Hippocampal formation (tissue), 2 donors: ENCODE results near the gene DHODH.
A peak's percentile ranks its signal among the peaks of the same experiment; 100 is the strongest.

Source experiments
- DNase-seq, 2 donors: peaks; one replicate each; lab custom pipeline; 2025; lab: John Stamatoyannopoulos, UW

DHODH gene

DNA sequence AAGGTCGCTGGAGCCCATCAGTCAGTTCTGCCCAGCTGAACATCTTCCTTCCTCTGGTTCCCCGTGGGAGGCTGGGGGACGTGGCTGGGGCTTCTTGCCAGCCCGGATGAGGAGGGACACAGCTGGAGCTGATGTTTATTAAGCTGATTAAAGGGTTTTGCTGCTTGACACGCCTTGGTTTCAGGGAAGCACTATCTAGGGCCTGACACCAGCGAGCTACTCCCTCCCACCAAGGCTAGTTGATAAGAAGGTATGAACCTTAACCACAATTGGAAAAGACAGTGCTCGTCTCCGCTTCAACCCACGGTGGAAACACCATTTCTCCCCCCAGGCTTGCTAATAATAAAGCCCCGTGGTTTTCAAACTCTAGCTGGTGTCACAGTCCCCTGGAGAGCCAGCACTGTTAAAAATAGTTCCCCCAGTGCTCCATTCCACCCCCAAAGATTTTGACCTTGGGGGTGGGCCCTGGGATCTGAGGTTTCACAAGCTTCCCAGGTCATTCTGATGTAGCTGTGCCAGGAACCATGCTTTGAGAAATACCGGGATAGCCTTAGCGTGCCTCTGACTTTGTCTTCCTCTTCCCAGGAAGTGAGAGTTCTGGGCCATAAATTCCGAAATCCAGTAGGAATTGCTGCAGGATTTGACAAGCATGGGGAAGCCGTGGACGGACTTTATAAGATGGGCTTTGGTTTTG, 5.5 kb downstream of the DHODH start:
- DNase-seq: no peak

DNA sequence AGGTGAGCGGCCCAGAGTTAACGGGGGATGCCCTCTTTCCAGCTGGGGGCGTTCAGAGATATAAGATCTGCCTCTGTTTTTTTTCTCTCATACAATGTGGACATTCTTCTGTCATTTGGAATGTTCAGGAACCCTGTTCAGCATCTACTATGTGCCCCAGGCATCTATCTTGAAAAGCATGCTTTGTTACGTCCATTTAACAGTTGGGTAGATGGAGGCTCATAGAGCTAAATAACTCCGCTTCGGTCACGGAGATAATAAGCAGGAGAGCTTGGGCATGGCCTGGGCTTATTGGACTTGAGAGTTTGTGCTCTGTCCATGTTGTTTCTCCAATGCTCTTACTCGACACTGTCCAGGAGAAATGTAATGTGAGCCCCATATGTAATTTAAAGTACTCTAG, 6.1 kb downstream of the DHODH start:
- no peak for DNase-seq

DNA sequence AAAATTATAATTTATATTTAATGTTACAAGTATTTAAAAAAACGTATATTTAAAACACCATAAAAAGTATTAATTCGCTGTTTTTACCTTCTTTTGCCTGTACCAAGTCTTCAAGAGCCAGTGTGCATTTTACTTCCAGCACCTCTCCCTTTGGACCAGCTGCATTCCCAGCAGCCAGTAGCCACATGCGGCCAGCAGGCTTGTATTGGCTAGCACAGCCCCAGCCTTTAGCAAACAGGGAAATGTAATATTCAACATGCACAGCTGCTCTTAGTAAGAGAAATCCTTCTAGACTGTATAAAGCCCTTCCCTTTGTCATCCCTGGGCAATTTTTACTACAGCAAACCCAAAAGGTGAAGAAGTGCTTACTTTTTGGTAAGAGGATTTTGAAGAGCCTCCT, 6.6 kb downstream of the DHODH start:
- no peak for DNase-seq

DNA sequence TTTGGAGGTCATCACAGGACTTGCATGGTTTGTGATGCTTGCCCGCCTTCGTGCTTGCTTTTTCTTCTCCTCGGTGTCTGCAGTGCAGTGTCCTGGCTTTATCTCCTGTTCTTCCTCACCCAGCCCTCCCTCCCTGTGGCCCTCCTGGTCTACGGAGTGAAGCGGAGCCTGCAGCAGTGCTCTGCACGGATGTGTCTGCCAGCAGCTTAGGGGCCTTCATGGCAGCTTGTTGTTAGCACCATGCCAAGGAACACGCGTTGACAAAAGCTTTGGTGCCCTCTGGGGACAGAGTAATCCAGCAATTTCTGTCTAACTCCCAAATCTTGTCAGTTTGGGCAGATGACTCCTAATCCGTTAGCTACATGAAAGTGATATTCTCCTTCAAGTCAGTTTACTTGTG, 9.9 kb downstream of the DHODH start:
- DNase-seq: no peak

DNA sequence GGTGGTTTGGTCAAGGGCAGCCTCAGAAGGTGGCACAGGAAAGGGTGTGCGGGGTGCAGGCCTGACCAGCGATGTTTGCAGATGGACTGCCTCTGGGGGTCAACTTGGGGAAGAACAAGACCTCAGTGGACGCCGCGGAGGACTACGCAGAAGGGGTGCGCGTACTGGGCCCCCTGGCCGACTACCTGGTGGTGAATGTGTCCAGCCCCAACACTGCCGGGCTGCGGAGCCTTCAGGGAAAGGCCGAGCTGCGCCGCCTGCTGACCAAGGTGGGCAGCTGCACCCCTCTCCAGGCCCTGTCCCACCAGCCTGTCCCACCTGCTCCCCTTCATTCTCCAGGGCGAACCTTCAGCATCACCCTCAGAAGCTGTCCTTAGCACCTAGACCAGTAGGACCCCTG, 12.5 kb downstream of the DHODH start:
- DNase-seq: no peak

DNA sequence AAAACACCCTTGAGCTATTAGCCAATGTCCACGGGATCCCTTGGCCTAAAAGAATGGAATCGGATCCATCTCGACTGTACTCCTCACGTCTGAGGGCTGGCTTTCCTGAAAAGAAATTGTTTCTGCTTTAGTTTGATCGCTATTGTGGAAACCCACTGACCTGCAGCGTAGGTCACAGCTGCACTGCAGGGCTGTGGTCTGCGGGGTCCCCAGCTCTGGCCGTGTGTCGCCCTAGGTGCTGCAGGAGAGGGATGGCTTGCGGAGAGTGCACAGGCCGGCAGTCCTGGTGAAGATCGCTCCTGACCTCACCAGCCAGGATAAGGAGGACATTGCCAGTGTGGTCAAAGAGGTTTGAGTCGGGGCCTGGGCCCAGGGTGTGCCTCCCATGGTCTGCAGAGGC, 13.6 kb downstream of the DHODH start:
- DNase-seq: no peak

DNA sequence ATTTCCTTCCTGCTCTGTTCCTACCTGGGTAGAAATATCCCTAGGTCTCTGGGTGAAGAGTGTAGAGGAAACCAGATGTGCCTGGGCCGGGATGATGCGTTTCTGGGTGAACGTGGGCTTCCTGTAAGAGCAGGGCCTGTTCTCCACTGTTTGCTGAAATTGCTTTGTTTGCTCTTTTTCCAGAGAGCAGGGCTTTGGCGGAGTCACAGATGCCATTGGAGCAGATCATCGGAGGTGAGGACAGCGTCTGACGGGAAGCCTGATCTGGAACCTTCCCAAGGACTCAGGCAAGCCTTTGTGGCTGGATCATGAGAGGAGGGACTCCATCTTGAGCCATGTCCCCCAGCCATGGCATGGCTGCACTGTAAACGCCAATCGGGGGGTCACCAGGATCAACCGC, 15.4 kb downstream of the DHODH start:
- no peak for DNase-seq

DNA sequence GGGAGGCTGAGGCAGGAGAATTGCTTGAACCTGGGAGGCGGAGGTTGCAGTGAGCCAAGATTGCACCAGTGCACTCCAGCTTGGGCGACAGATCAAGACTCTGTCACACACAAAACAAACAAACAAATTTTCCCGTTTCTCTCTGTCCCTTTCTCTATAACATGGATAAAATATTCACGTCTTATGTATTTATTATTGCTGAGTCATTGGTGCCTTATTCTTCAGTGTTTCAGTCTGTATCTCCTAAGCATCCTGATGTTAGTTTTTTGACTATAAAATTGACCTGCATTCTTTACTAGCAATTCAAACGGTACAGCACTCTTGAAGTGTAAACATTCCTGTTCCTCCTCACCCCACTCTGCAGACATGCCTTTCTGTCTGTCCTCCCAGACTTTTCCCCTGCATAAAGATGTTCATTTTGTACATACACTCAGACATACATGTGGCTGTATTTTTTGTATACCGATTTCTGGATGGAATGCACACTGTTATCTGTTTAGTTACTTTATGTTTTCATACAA, 16.4 kb downstream of the DHODH start:
- DNase-seq: no peak

DNA sequence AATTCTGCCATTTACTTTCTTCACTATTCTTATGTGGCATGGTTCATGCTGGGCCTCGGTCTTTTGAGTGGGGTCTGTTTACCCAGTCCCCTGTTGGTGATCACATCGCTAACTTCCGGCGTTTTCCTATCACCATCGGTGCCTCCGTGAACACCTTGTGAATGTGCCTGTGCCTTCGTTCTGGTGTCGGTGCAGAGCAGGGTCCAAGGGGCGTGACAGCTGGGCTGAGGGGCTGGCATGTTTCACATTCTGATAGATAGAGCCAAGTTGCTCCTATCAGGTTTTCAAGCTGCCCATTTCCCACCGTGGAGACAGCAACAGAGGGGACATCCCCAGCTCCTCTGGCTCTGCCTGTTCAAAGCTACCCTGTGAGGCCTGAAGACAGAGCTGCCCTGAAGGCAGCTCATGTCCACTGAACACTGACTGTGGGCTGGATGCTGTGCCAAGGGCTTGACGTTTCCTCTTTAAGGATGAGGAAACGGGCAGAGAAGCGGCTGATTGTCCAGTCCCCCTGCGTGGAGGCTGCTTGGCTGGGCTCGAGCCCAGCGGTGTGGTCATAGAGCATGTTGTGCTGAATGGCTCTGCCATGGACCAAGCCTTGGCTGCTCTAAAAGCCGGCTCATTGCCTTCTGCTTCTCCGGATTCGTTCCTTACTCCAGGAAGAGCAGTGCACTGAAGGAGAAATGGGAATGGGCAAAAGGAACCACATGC, 17.0 kb downstream of the DHODH start:
- peak in 1 of 2 donors; percentile 23 for DNase-seq

DNA sequence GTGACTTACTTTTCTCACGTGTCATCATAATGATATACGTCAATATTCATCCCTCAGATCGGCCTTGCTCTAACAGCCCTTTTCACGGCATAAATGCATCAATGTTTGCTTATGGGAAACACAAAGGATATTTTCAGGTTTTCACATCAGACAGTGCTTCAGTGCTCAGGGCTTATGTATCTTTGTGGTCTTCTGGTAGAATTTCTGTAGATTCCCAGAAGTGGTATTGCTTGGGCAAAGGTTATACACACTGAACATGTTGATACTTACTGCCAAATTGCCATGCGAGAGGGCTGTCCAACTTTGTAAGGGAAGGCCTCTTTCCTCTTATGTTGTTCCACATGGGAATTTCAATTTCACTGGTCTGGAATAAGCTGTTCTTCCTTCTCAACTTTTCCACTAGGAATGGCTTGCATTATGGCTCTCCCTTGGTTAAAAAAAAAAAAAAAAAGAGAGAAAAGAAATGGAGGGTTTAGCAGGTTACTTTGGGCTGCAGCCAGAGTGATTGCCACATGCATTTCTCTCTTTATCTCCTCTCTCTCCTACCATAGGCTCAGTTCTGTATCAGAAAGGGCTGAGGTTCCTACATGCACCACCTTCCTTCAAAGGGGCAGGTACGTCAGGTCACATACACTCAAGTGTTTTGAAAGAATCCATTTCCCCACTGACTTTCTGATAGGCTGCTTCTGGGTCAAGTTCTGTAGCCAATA, 19.3 kb downstream of the DHODH start:
- no peak for DNase-seq

DNA sequence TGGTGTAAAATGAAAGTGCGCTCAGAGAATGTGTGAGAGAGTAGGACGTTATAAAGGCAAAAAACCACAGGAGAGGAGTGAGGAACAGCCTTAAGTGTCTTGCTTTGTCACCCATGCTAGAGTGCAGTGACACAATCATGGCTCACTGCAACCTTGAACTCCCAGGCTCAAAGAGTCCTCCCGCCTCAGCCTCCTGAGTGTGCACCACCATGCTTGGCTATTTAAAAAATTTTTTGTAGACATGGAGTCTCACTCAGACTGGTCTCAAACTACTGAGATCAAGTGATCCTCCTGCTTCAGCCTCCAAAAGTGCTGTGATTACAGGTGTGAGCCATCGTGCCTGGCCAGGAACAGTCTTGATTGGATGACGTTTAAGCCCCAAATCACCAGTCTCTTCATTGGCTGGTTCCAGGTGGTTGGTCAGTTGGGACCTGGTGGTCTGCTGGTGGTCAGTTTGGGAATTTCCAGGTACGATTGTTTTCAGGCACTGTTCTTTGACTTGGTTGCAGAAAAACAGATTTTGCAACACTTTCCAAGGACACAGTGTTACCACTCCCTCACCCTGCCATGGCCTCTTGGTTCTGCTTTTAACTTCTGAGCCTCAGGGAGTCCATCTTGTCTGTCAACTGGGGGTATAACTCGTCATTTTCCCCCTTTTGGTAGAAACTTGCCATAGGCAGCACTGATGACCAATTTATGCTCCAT, 21.2 kb downstream of the DHODH start:
- DNase-seq: no peak

DNA sequence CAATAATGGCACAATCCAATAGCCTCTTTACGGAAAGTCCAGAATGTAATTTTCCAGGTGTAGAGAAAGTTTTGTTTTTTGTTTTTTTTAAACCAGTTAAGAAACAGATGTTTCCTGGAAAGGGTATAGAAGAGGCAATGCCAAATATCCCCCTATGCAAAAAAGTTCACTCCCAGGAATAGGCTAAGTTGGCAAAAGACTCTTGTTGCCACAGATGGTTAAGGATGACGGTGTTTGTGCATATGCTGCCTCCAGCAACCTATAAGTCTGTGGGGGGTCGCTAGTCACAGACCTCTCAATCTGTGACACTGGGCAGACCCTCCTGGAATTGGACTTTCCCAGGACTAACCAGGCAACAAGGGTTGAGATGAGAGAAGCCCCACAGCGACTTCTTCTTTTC, 24.9 kb downstream of the DHODH start:
- no peak for DNase-seq

DNA sequence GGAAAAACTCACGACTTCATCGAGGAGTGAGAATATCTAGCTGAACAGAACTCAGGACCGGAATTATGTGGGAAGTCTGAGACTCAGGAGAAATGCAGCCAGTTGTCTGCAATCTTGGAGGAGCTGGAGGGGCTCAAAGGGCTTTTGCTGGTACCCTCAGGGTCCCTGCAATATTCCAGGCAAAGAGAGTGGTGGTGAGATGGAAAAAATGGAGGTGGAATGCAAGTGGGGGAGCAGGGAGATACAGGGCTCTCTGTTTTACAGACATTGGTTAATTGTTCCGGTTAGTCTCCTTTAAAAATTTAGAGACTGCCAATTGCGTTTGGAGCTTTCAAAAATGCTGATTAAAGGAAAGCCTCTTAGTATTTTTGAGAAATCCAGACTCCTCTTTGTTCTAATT, 27.6 kb downstream of the DHODH start:
- DNase-seq: no peak

DNA sequence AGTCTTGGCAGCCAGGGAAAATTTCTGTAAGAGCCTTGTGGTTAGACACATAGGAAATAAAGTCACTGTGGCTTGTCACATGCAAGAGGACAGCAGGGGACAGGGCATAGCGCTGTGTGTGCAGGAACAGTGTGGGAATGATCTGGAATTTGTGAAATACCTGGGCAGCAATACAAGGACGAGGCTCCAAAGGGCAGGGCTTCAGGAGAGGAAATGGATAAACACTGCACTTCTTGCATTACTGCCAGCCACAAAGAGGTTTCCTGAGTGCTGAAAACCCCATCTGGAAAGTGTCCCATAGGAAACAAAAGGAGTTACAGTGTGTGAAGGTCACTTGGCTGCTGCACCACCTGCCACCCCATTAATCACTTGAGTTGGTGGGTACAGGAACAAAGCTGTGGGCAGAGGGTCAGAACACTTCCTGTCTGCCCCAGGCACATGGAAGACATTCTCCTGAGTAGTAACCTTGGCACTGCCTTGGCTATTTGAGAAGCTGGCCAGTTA, 33.7 kb downstream of the DHODH start:
- no peak for DNase-seq

DNA sequence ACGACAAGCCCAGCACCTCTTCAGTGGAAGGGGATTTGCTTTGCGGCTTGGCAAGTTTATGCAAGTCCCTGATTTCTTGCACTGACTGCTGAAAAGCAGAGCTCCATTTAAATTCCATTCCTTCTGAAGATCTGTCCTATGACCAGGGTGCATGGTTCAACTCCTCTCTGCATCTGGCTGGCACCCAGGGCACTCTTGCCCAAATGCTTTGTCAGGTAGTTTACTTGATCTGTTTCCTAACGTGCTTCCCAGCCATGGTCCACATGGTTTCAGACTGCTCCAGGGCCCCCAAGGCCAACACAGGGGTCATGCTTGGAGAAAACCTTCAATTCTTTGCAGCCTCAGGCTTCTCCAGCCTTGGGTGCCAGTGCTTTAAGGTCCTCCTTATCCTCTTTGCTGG, 34.5 kb downstream of the DHODH start:
- DNase-seq: no peak

DNA sequence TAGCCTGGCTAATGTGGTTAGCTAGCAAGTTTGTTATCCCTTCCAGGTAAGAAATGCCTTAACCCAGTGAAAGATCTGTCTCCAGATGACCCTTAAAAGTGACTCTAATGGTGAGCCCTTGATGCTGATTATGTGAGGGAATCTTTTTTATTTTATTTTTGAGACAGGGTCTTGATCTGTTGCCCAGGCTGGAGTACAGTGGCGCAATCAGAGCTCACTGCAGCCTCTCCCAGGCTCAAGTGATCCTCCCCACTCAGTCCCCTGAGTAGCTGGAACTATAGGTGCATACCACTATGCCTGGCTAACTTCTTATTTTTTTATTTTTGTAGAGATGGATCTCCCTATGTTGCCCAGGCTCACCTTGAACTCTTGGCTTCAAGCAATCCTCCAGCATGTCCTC, 35.0 kb downstream of the DHODH start:
- no peak for DNase-seq

DNA sequence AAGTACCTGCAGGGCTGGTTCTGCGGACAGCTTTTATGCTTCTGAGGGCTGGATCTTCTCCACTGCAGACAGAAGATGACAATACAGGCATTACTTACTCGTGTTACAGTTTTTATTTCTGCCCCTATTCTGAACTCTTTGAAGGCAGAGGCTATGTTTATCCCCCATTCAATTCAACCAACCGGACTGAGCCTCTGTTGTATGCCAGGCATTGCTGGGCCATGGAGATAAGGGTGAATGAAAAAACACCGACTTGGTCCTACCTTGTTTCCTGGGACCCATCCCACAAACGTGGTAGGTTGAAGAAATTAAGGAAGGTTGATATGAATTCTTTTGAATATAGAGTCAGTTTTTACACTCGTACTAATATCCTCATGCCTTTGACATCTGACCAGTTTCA, 35.8 kb downstream of the DHODH start:
- DNase-seq: no peak

DNA sequence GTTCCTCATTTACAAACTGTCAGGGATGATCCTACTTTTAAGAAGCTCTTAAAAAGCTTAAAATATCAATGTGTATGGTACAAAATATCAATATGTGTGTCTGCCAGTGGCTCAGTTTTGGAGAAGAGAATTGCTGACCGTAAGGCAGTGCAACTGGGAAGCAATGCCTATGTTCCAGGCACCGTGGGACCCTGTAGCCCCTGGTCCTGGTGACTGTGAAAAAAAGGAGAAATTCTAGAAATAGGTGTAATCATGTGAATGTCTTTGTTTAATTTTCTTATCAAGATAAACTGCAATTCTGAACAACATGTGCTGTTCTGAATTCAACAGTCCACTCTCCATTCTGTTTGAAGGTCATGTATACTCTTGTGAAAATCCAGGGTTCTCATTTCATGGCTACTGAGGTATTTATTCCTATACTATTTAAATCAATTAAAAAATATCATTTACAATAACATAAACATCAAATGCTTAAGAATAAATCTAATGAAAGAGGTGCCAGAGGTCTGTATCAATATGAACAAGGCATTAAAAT, 36.3 kb downstream of the DHODH start:
- DNase-seq: no peak

DNA sequence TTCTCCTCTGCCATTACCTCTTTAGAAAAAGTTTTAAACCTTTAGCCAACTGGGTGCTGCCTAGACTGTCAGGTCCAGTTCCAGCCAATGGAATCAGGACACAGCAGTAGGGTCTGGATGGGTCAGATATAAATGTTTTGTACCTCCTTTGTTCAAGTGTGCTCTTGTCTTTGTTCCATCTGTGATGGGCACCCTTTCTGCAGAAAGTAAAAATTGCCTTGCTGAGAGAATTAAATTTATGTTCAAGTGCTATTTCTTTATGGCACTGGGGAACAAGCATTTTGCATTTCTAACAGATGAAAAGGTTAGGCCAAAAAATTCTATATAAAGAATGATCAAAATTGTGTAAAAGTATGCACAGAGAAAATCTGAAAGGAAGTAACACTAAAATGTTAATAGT, 40.6 kb downstream of the DHODH start:
- DNase-seq: no peak

DNA sequence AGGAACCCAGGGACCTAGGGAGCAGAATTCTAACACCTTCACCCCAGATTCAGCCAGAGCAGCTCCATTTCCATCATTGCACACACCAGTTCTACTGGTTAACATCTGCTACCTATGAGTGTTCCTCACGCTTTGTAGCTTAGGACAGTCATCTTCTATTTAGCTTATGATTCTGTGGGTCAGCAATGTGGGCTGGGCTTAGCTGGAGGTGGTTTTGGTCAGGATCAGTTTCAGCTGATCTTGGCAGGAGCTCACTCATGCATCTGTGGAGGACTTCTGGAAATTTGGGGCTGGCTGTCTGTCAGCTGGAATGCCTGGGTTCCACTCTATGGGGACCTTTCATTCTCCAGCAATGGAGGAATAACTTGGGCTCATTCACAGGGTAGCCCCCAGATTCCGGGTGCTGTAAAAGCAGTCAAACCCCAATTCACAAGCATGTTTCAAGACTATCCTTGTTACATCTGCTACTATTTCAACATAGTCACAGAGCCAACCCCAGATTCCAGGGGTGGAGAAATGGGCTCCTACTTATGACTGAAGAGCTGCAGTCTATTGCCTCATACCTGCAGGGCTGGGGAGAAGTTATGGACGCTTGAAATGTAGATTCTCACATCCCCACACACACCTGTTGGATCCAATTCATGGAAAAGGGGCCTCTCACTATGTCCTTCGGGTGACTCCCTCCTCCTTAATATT, 42.4 kb downstream of the DHODH start:
- DNase-seq: no peak

DNA sequence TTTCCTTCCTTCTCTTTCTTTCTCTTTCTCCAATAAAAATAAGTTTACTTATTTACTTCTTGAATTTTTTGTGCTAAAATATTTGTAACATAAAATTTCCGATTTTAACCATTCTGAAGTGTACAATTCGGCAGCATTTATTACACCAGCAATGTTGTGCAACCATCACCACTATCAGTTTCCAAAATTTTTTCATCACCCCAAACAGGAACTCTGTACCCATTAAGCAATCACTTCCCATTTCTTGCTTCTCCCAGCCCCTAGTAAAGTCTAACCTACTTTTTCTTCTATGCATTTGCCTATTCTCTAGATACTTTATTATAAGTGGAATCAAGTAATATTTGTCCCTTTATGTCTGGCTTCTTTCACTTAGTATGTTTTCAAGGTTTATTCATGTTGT, 43.3 kb downstream of the DHODH start:
- no peak for DNase-seq
